Muscle of arm (tissue), 14 donors: ENCODE results near the gene PRG3. TPM values are rescaled to one million over a fixed set of nuclear protein-coding genes. Genes with fewer than 3 reads are reported as not detected.

Source experiments
- DNase-seq: peaks from one replicate; pipeline ENCODE4 v3.0.0-alpha.2; 2013
- long read RNA-seq, 11 donors: transcript quantifications; one replicate each; lab custom pipeline, GENCODE V29; 2026
- polyA plus RNA-seq, 12 donors: library from polyadenylated mRNA; unstranded; fragments of 120-200 nt; gene quantifications; one replicate each; pipeline ENCODE4 v1.2.1, GENCODE V29; 2013; ENCODE audit not compliant: insufficient read length in 12 of 12

The PRG3 gene
- polyA plus RNA-seq: 1 to 10 TPM in 1 of 12 donors, under 1 TPM in 5, not detected in 6; 0.28 to 5.8 (median 0.49) TPM
- long read RNA-seq, donor 1: 0 reads
- long read RNA-seq, donor 2: 0 reads
- long read RNA-seq, donor 3: 0 reads
- long read RNA-seq, donor 4: 0 reads
- long read RNA-seq, donor 5: 0 reads
- long read RNA-seq, donor 6: 0 reads
- long read RNA-seq, donor 7: 0 reads
- long read RNA-seq, donor 8: 0 reads
- long read RNA-seq, donor 9, partial matches to known transcripts: 0 of 1 reads
- long read RNA-seq, donor 9, other reads (novel, unspliced or antisense): 0 of 1 reads
- long read RNA-seq, donor 10: 0 reads
- long read RNA-seq, donor 11: 0 reads

GRCh38 chr11:57380975-57381374, at the start of gene PRG3:
Gene PRG3, minus strand, starts transcription at chr11:57381150. Its CDS starts 442 bp downstream, at chr11:57380708.
- no peak for DNase-seq

GRCh38 chr11:57429946-57430345, 49.0 kb upstream of the PRG3 start:
- DNase-seq: no peak

- no peak for DNase-seq
Measured at GRCh38 chr11:57428643-57429042, 47.7 kb upstream of the PRG3 start.

GRCh38 chr11:57427727-57428082, 46.8 kb upstream of the PRG3 start:
- peak; percentile 96 for DNase-seq

GRCh38 chr11:57426929-57427726, 46.2 kb upstream of the PRG3 start, which contains the start of gene SLC43A3:
Gene SLC43A3, minus strand, starts transcription at chr11:57427121. Its CDS starts 949 bp downstream, at chr11:57426172.
- peak; percentile 87 for DNase-seq

- DNase-seq: no peak
Measured at GRCh38 chr11:57426439-57426928, 45.5 kb upstream of the PRG3 start.

- DNase-seq: peak; percentile 80
Measured at GRCh38 chr11:57425565-57426438, 44.9 kb upstream of the PRG3 start.

- DNase-seq: peak; percentile 51
Measured at GRCh38 chr11:57424792-57425564, 44.0 kb upstream of the PRG3 start.

GRCh38 chr11:57424137-57424791, 43.3 kb upstream of the PRG3 start:
- no peak for DNase-seq

GRCh38 chr11:57422669-57423068, 41.7 kb upstream of the PRG3 start:
- no peak for DNase-seq

GRCh38 chr11:57421805-57422204, 40.9 kb upstream of the PRG3 start:
- no peak for DNase-seq

- no peak for DNase-seq
Measured at GRCh38 chr11:57421066-57421465, 40.1 kb upstream of the PRG3 start.

GRCh38 chr11:57419146-57419545, 38.2 kb upstream of the PRG3 start:
- DNase-seq: no peak

- no peak for DNase-seq
Measured at GRCh38 chr11:57418131-57418530, 37.2 kb upstream of the PRG3 start.

- no peak for DNase-seq
Measured at GRCh38 chr11:57417056-57417455, 36.1 kb upstream of the PRG3 start.

GRCh38 chr11:57416436-57416835, 35.5 kb upstream of the PRG3 start:
- DNase-seq: no peak

GRCh38 chr11:57414612-57415212, 33.8 kb upstream of the PRG3 start:
- DNase-seq: no peak

GRCh38 chr11:57413681-57414080, 32.7 kb upstream of the PRG3 start:
- no peak for DNase-seq

- DNase-seq: no peak
Measured at GRCh38 chr11:57410287-57410686, 29.3 kb upstream of the PRG3 start.
